Panc1 (cell line): ENCODE data around the gene IFNG. TPM values are rescaled to one million over a fixed set of nuclear protein-coding genes. Genes with fewer than 3 reads are reported as not detected.

Experiments
- ATAC-seq: fragments of 200-7000 bp; cut with Tn5 transposase; 2 replicates; pipeline ENCODE4 v1.9.1; 2020; ENCODE audit warnings: mild to moderate bottlenecking, moderate library complexity
- BruUV-seq: library from RNA; stranded (reverse); fragments of 400-500 nt; replicated peaks from 2 replicates; lab custom pipeline; 2021; lab: Mats Ljungman, UMichigan
- CTCF ChIA-PET: fragments of 300-600 bp; sonication (Branson Sonifier 250); formaldehyde crosslinking; loops from one replicate; lab custom pipeline; 2022; ENCODE audit warnings: antibody characterized with exemption; lab: Charles Lee
- POLR2A ChIA-PET: fragments of 300-600 bp; sonication (Branson Sonifier 250); formaldehyde crosslinking; loops from one replicate; lab custom pipeline; 2022; ENCODE audit warnings: antibody characterized with exemption; lab: Charles Lee
- DNase-seq: peaks from one replicate; pipeline ENCODE4 v3.0.0-alpha.2; 2010; ENCODE audit warnings: low read depth, low spot score
- H3K27ac ChIP-seq: 2 replicates; pipeline ENCODE4 v1.5.1; 2011; ENCODE audit warnings: mild to moderate bottlenecking, low read length, inconsistent platforms
- H3K27me3 ChIP-seq: fragments of 200-500 bp; sonication (Bioruptor generic); 2 replicates; pipeline ENCODE4 v1.6.0; 2014; ENCODE audit warnings: low read length, inconsistent platforms; ENCODE audit not compliant: control insufficient read depth, insufficient read depth
- H3K36me3 ChIP-seq: fragments of 200-500 bp; sonication (Bioruptor generic); 2 replicates; pipeline ENCODE4 v1.5.1; 2014; ENCODE audit warnings: inconsistent platforms, mild to moderate bottlenecking, low read length, moderate library complexity; ENCODE audit not compliant: control insufficient read depth, insufficient read depth
- H3K4me1 ChIP-seq: 2 replicates; pipeline ENCODE4 v1.5.1; 2011; ENCODE audit warnings: inconsistent platforms, mild to moderate bottlenecking, low read length, moderate library complexity; ENCODE audit not compliant: control insufficient read depth, insufficient read depth
- H3K4me3 ChIP-seq, 2 experiments: 2 replicates each; pipeline ENCODE4 v1.5.1; 2011 to 2012; ENCODE audit warnings: low read depth in 2 of 2, low read length in 2 of 2, mild to moderate bottlenecking in 2 of 2, inconsistent platforms in 1 of 2, moderate library complexity in 1 of 2
- H3K9me3 ChIP-seq: fragments of 200-500 bp; sonication (Bioruptor generic); 2 replicates; pipeline ENCODE4 v1.5.1; 2014; ENCODE audit warnings: low read depth, mild to moderate bottlenecking, inconsistent platforms, low read length, moderate library complexity; ENCODE audit not compliant: control insufficient read depth, insufficient read depth
- POLR2AphosphoS5 ChIP-seq: IDR thresholded peaks from 2 replicates; pipeline ENCODE4 v1.6.1; 2012; ENCODE audit warnings: mild to moderate bottlenecking, low read depth, low read length, moderate library complexity
- SIN3A ChIP-seq: IDR thresholded peaks from 2 replicates; pipeline ENCODE4 v1.6.1; 2012; ENCODE audit warnings: low read depth, mild to moderate bottlenecking, low read length, moderate library complexity, borderline replicate concordance; ENCODE audit not compliant: insufficient read depth
- TCF7L2 ChIP-seq: IDR thresholded peaks from 2 replicates; pipeline ENCODE4 v1.6.1; 2011; ENCODE audit warnings: mild to moderate bottlenecking, low read depth, low read length, inconsistent platforms
- in situ Hi-C: cut with HindIII; loops from 2 replicates; pipeline ENCODE4 v1.10.0; 2016; ENCODE audit warnings: low sequenced_read_pairs, low pct_unique_long_range_greater_than_20kb
- intact Hi-C: fragments of 100-400 bp; cut with micrococcal nuclease; formaldehyde crosslinking; loops from one replicate; pipeline ENCODE4 v1.10.0; 2022; ENCODE audit not compliant: unreplicated experiment
- total RNA-seq: library from RNA; stranded (reverse); gene quantifications from one replicate; pipeline ENCODE4 v1.2.1, GENCODE V29; 2021; ENCODE audit not compliant: unreplicated experiment
- TF ChIP-seq, protein P1 (sequence below), 2 experiments: IDR thresholded peaks; 2 replicates each; pipeline ENCODE4 v1.6.1; 2011 to 2012; ENCODE audit warnings: low read depth in 2 of 2, control low read depth in 1 of 2, low read length in 1 of 2, mild to moderate bottlenecking in 1 of 2, moderate library complexity in 1 of 2; ENCODE audit not compliant: insufficient read depth in 1 of 2
- TF ChIP-seq, protein P2 (sequence below): fragments of 450-650 bp; IDR thresholded peaks from 2 replicates; pipeline ENCODE4 v1.5.1; 2017; ENCODE audit warnings: mild to moderate bottlenecking

The IFNG gene
- total RNA-seq, 1 experiment from 2014 or later: 0.33 TPM

- H3K4me3 ChIP-seq: no peak overlapping the region
- no peaks in the 10 kb centered on the region; the same call in 1 of the 2 replicates for H3K4me1 ChIP-seq
- ATAC-seq (no peak), DNase-seq (no peak)
- intact Hi-C loops (no loop called here), in situ Hi-C loops (no loop called here)
- TF ChIP-seq TCF7L2 (no peak), SIN3A (no peak), POLR2AphosphoS5 (no peak)
- TF ChIP-seq, protein P1, sequence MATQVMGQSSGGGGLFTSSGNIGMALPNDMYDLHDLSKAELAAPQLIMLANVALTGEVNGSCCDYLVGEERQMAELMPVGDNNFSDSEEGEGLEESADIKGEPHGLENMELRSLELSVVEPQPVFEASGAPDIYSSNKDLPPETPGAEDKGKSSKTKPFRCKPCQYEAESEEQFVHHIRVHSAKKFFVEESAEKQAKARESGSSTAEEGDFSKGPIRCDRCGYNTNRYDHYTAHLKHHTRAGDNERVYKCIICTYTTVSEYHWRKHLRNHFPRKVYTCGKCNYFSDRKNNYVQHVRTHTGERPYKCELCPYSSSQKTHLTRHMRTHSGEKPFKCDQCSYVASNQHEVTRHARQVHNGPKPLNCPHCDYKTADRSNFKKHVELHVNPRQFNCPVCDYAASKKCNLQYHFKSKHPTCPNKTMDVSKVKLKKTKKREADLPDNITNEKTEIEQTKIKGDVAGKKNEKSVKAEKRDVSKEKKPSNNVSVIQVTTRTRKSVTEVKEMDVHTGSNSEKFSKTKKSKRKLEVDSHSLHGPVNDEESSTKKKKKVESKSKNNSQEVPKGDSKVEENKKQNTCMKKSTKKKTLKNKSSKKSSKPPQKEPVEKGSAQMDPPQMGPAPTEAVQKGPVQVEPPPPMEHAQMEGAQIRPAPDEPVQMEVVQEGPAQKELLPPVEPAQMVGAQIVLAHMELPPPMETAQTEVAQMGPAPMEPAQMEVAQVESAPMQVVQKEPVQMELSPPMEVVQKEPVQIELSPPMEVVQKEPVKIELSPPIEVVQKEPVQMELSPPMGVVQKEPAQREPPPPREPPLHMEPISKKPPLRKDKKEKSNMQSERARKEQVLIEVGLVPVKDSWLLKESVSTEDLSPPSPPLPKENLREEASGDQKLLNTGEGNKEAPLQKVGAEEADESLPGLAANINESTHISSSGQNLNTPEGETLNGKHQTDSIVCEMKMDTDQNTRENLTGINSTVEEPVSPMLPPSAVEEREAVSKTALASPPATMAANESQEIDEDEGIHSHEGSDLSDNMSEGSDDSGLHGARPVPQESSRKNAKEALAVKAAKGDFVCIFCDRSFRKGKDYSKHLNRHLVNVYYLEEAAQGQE (IDR thresholded peaks at IDR 0.05; ENCODE audit: insufficient read depth in 1 of 2, low read depth in 2 of 2, low read length in 1 of 2): no peak
- TF ChIP-seq, protein P2, sequence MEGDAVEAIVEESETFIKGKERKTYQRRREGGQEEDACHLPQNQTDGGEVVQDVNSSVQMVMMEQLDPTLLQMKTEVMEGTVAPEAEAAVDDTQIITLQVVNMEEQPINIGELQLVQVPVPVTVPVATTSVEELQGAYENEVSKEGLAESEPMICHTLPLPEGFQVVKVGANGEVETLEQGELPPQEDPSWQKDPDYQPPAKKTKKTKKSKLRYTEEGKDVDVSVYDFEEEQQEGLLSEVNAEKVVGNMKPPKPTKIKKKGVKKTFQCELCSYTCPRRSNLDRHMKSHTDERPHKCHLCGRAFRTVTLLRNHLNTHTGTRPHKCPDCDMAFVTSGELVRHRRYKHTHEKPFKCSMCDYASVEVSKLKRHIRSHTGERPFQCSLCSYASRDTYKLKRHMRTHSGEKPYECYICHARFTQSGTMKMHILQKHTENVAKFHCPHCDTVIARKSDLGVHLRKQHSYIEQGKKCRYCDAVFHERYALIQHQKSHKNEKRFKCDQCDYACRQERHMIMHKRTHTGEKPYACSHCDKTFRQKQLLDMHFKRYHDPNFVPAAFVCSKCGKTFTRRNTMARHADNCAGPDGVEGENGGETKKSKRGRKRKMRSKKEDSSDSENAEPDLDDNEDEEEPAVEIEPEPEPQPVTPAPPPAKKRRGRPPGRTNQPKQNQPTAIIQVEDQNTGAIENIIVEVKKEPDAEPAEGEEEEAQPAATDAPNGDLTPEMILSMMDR: no peak
- no TSS peak for BruUV-seq
- POLR2A ChIA-PET: no interaction called here
- no peaks in the 10 kb centered on the region for H3K36me3 ChIP-seq
- no peak overlapping the region for H3K27ac ChIP-seq
- no peaks in the 10 kb centered on the region for H3K27me3 ChIP-seq
- no peaks in the 10 kb centered on the region for H3K9me3 ChIP-seq
- CTCF ChIA-PET: no interaction called here
These were observed 41.3 kb upstream of the IFNG start for GRCh38 chr12:68200854-68201253.

DNA sequence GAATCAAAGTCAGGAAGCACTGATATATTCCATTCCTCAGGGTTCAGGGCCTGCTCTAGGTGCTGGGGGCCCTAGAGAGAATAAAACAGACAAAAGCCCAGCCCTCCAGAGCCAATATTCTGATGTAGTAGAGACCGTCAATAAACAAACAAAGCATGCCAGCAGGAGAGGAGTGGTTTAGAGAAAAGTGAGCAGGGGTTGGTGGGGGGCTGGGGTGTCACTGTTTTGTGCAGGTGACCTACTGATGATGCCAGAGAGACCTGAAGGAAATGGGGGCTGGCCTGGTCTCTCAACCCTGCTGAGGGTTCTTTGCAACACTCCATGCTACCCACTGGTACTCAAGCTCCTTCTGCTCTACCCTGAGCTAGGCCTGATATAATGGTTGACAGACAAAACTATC lies 39.6 kb upstream of the IFNG start:
- no peak overlapping the region for H3K27ac ChIP-seq
- H3K9me3 ChIP-seq: no peaks in the 10 kb centered on the region
- POLR2A ChIA-PET: no interaction called here
- no TSS peak for BruUV-seq
- no peak for DNase-seq
- H3K4me1 ChIP-seq: no peaks in the 10 kb centered on the region; the same call in 1 of the 2 replicates
- intact Hi-C loops: no loop called here
- no peaks in the 10 kb centered on the region for H3K36me3 ChIP-seq
- H3K4me3 ChIP-seq: no peak overlapping the region
- no peaks in the 10 kb centered on the region for H3K27me3 ChIP-seq
- no peak for TF ChIP-seq TCF7L2
- no peak for TF ChIP-seq POLR2AphosphoS5
- TF ChIP-seq, protein P1 (IDR thresholded peaks at IDR 0.05; ENCODE audit: insufficient read depth in 1 of 2, low read depth in 2 of 2, low read length in 1 of 2): no peak
- no peak for TF ChIP-seq SIN3A
- TF ChIP-seq, protein P2: no peak
- ATAC-seq: no peak
- CTCF ChIA-PET: no interaction called here
- in situ Hi-C loops: no loop called here
